Neural cell (in vitro differentiated cells): Measurements from ENCODE around the gene AMBP. TPM values are rescaled to one million over a fixed set of nuclear protein-coding genes. Genes with fewer than 3 reads are reported as not detected.

Experiments used
- H2AFZ ChIP-seq: fragments of 200-600, 300-800 bp; sonication (generic), shearing (Covaris generic); 2 replicates; pipeline ENCODE4 v1.6.0; 2014; ENCODE audit warnings: low read depth, mild to moderate bottlenecking, antibody characterized with exemption, low read length, moderate library complexity
- H3F3A ChIP-seq: fragments of 200-600 bp; shearing (Covaris generic); 2 replicates; pipeline ENCODE4 v1.6.1; 2016; ENCODE audit warnings: mild to moderate bottlenecking, moderate library complexity, mixed read lengths, antibody characterized with exemption, low read length; ENCODE audit not compliant: insufficient read depth, poor library complexity, severe bottlenecking
- H3K27ac ChIP-seq: fragments of 200-600, 300-800 bp; sonication (generic), shearing (Covaris generic); 2 replicates; pipeline ENCODE4 v1.5.1; 2014; ENCODE audit warnings: mild to moderate bottlenecking, low read length, moderate library complexity
- H3K27me3 ChIP-seq: fragments of 300-800, 200-600 bp; sonication (generic), shearing (Covaris generic); 2 replicates; pipeline ENCODE4 v1.6.0; 2014; ENCODE audit warnings: mild to moderate bottlenecking, low read depth, low read length, moderate library complexity; ENCODE audit not compliant: insufficient read depth
- H3K36me3 ChIP-seq: fragments of 300-800, 200-600 bp; sonication (generic), shearing (Covaris generic); 2 replicates; pipeline ENCODE4 v1.5.1; 2014; ENCODE audit warnings: mild to moderate bottlenecking, antibody characterized with exemption, low read length, moderate library complexity; ENCODE audit not compliant: insufficient read depth
- H3K4me2 ChIP-seq: fragments of 300-800, 200-600 bp; sonication (generic), shearing (Covaris generic); 2 replicates; pipeline ENCODE4 v1.6.0; 2014; ENCODE audit warnings: mild to moderate bottlenecking, low read length
- H3K4me3 ChIP-seq: fragments of 300-800, 200-600 bp; sonication (generic), shearing (Covaris generic); 2 replicates; pipeline ENCODE4 v1.5.1; 2014; ENCODE audit warnings: mild to moderate bottlenecking, low read length, moderate library complexity
- H3K79me2 ChIP-seq: fragments of 200-600 bp; shearing (Covaris generic); replicated peaks from 2 replicates; pipeline ENCODE4 v1.6.0; 2014; ENCODE audit warnings: mild to moderate bottlenecking, low read length, moderate library complexity; ENCODE audit not compliant: insufficient read depth
- H3K9ac ChIP-seq: fragments of 300-800, 200-600 bp; sonication (generic), shearing (Covaris generic); 2 replicates; pipeline ENCODE4 v1.6.1; 2016; ENCODE audit warnings: mild to moderate bottlenecking, low read length, mixed read lengths
- H3K9me2 ChIP-seq: fragments of 200-600 bp; shearing (Covaris generic); 2 replicates; pipeline ENCODE4 v1.6.1; 2016; ENCODE audit warnings: mild to moderate bottlenecking, low read length, mixed read lengths; ENCODE audit not compliant: insufficient read depth
- H3K9me3 ChIP-seq: fragments of 200-600, 300-800 bp; sonication (generic), shearing (Covaris generic); 2 replicates; pipeline ENCODE4 v1.6.1; 2016; ENCODE audit warnings: mild to moderate bottlenecking, mixed run types, low read length, moderate library complexity, mixed read lengths
- H4K20me1 ChIP-seq: fragments of 200-600 bp; shearing (Covaris generic); 2 replicates; pipeline ENCODE4 v1.6.1; 2016; ENCODE audit warnings: mild to moderate bottlenecking, mixed run types; ENCODE audit not compliant: insufficient read depth
- EZH2 ChIP-seq: fragments of 200-600, 300-800 bp; shearing (Covaris generic), sonication (generic); IDR thresholded peaks from 2 replicates; pipeline ENCODE4 v1.6.1; 2014; ENCODE audit warnings: antibody characterized with exemption, low read length, borderline replicate concordance, mild to moderate bottlenecking; ENCODE audit not compliant: insufficient read depth, poor library complexity, severe bottlenecking
- MXI1 ChIP-seq: fragments of 450-650 bp; conservative IDR thresholded peaks from 2 replicates; pipeline ENCODE4 v1.6.1; 2014; ENCODE audit warnings: antibody characterized with exemption, mild to moderate bottlenecking; ENCODE audit not compliant: poor library complexity, severe bottlenecking
- POLR2AphosphoS5 ChIP-seq: IDR thresholded peaks from 2 replicates; pipeline ENCODE4 v1.6.1; 2012
- RAD21 ChIP-seq: fragments of 450-650 bp; conservative IDR thresholded peaks from 2 replicates; pipeline ENCODE4 v1.6.1; 2014; ENCODE audit warnings: antibody characterized with exemption, mild to moderate bottlenecking, moderate library complexity
- REST ChIP-seq: IDR thresholded peaks from 2 replicates; pipeline ENCODE4 v1.6.1; 2012; ENCODE audit warnings: borderline replicate concordance
- SMC3 ChIP-seq: fragments of 450-650 bp; conservative IDR thresholded peaks from 2 replicates; pipeline ENCODE4 v1.6.1; 2014; ENCODE audit warnings: antibody characterized with exemption, mild to moderate bottlenecking, moderate library complexity; ENCODE audit not compliant: poor library complexity
- TAF1 ChIP-seq: IDR thresholded peaks from 2 replicates; pipeline ENCODE4 v1.6.1; 2012; ENCODE audit warnings: low read depth
- polyA plus RNA-seq: library from polyadenylated mRNA; depleted of rRNA; stranded (reverse); fragments of >200 nt; gene quantifications from 2 replicates; pipeline ENCODE4 v1.2.3, GENCODE V29; 2014
- TF ChIP-seq, protein P1 (sequence below): fragments of 450-650 bp; IDR thresholded peaks from 2 replicates; pipeline ENCODE4 v1.5.1; 2014; ENCODE audit warnings: antibody characterized with exemption, mild to moderate bottlenecking, moderate library complexity; ENCODE audit not compliant: poor library complexity, severe bottlenecking

The AMBP gene
- polyA plus RNA-seq, 1 donor from 2014 or later, result not detected

DNA sequence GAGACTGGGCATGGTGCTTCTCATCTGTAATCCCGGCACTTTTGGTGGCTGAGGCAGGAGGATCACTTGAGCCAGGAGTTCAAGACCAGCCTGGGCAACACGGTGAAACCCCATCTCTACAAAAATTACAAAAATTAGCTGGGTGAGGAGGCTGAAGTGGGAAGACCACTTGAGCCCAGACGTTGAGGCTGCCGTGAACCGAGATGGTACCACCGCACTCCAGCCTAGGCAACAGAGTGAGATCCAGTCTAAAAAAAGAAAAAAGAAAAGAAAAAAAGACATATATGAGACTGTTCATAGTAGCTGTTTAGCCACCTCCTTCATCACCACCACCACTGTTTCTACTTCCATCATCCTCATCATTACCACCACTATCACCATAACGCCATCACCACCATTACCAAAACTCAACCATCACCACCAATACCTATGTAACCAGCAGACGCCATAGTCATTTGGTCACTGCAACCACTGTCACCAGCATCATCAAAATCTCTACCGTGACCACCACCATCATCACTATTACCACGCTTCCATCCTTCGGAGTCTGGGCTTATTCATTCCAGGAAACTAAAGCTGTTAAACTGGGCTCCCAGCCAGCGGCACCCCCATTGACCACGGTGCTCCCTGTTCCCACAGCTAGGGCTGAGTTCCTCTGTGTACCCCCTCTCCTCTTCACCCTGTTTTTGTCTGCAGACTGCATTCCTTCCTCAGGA, 29.3 kb upstream of the AMBP start:
- H3K36me3 ChIP-seq, result no peaks in the 10 kb centered on the region
- H3K9me3 ChIP-seq, result no peaks in the 10 kb centered on the region
- no peak overlapping the region for H3K27ac ChIP-seq
- no peak overlapping the region for H2AFZ ChIP-seq
- no peaks in the 10 kb centered on the region for H4K20me1 ChIP-seq
- no peak overlapping the region for H3K9ac ChIP-seq
- no peaks in the 10 kb centered on the region for H3K27me3 ChIP-seq
- no peak overlapping the region for H3K4me3 ChIP-seq
- no peaks in the 10 kb centered on the region for H3F3A ChIP-seq
- H3K9me2 ChIP-seq, result no peaks in the 10 kb centered on the region
- no peak for TF ChIP-seq SMC3
- TF ChIP-seq, protein P1, sequence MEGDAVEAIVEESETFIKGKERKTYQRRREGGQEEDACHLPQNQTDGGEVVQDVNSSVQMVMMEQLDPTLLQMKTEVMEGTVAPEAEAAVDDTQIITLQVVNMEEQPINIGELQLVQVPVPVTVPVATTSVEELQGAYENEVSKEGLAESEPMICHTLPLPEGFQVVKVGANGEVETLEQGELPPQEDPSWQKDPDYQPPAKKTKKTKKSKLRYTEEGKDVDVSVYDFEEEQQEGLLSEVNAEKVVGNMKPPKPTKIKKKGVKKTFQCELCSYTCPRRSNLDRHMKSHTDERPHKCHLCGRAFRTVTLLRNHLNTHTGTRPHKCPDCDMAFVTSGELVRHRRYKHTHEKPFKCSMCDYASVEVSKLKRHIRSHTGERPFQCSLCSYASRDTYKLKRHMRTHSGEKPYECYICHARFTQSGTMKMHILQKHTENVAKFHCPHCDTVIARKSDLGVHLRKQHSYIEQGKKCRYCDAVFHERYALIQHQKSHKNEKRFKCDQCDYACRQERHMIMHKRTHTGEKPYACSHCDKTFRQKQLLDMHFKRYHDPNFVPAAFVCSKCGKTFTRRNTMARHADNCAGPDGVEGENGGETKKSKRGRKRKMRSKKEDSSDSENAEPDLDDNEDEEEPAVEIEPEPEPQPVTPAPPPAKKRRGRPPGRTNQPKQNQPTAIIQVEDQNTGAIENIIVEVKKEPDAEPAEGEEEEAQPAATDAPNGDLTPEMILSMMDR, result no peak
- no peak for TF ChIP-seq TAF1
- TF ChIP-seq EZH2, result no peak
- no peak for TF ChIP-seq REST
- no peaks in the 10 kb centered on the region for H3K79me2 ChIP-seq
- H3K4me2 ChIP-seq, result no peak overlapping the region

GRCh38 chr9:114105236-114105635, 27.1 kb upstream of the AMBP start:
- no peak overlapping the region for H3K27ac ChIP-seq
- no peak overlapping the region for H2AFZ ChIP-seq
- no peak overlapping the region for H3K4me2 ChIP-seq
- TF ChIP-seq POLR2AphosphoS5 (no peak), TAF1 (no peak), EZH2 (no peak), SMC3 (no peak), RAD21 (no peak), MXI1 (no peak)
- no peaks in the 10 kb centered on the region for H3K79me2 ChIP-seq
- no peaks in the 10 kb centered on the region for H3K27me3 ChIP-seq
- H3F3A ChIP-seq, result no peaks in the 10 kb centered on the region
- H3K9me3 ChIP-seq, result peaks cover 5% of the 10 kb centered on the region
- H3K9me2 ChIP-seq, result no peaks in the 10 kb centered on the region
- no peaks in the 10 kb centered on the region for H3K36me3 ChIP-seq
- no peaks in the 10 kb centered on the region for H4K20me1 ChIP-seq
- H3K4me3 ChIP-seq, result no peak overlapping the region
- no peak overlapping the region for H3K9ac ChIP-seq
